ENCODE measurements around the gene DOCK4. TPM values are rescaled to one million over a fixed set of nuclear protein-coding genes. Genes with fewer than 3 reads are reported as not detected.

DOCK4 gene
- total RNA-seq, 1 experiment from 2014 or later, result 4.9 TPM

- Histone ChIP-seq H2AFZ (ENCODE audit: low read length) (no peak overlapping the region), H4K8ac (replicated peaks; ENCODE audit: insufficient read length, low read depth, low read length) (no peak overlapping the region), H3K23me2 (ENCODE audit: insufficient read length, low read depth, low read length, poor library complexity, severe bottlenecking) (no peaks in the 10 kb centered on the region), H3K23ac (ENCODE audit: insufficient read length, low read depth, low read length) (no peak overlapping the region), H2BK15ac (ENCODE audit: low read depth, low read length) (no peak overlapping the region), H2BK5ac (ENCODE audit: insufficient read length, low read length) (no peak overlapping the region), H3K14ac (ENCODE audit: insufficient read depth, low read length) (no peak overlapping the region), H3K4me2 (ENCODE audit: insufficient read depth, insufficient read length, low read length) (no peak overlapping the region), H4K5ac (ENCODE audit: insufficient read length, low read depth, low read length) (no peak overlapping the region), H2BK120ac (ENCODE audit: low read depth, low read length, poor library complexity, severe bottlenecking) (no peak overlapping the region), H4K91ac (ENCODE audit: insufficient read length, low read depth, low read length) (no peak overlapping the region), H2AK5ac (ENCODE audit: insufficient read length, low read length) (no peak overlapping the region), H4K20me1 (ENCODE audit: control insufficient read depth, insufficient read depth, insufficient read length) (no peaks in the 10 kb centered on the region), H3K9ac (ENCODE audit: extremely low read depth, insufficient read length, low read length) (no peak overlapping the region), H3K9me3 (ENCODE audit: control insufficient read depth, low read depth, low read length) (no peaks in the 10 kb centered on the region), H3K4ac (ENCODE audit: low read depth, low read length) (no peak overlapping the region), H3K79me2 (ENCODE audit: insufficient read depth, low read length) (no peaks in the 10 kb centered on the region), H3K27me3 (ENCODE audit: insufficient read depth, low read length) (no peaks in the 10 kb centered on the region), H2BK12ac (ENCODE audit: insufficient read length, low read depth, low read length) (no peak overlapping the region), H3K4me1 (ENCODE audit: insufficient read depth, low read length) (no peaks in the 10 kb centered on the region), H3K79me1 (ENCODE audit: insufficient read depth, low read depth, low read length, poor library complexity, severe bottlenecking) (no peaks in the 10 kb centered on the region), H3T11ph (ENCODE audit: low read length) (no peak overlapping the region), H3K18ac (ENCODE audit: insufficient read length, low read depth, low read length) (no peak overlapping the region), H3K27ac (ENCODE audit: insufficient read length, low read depth, low read length) (no peak overlapping the region), H3K56ac (ENCODE audit: insufficient read length, low read depth, low read length) (no peak overlapping the region), H2BK20ac (ENCODE audit: low read depth, low read length, poor library complexity, severe bottlenecking) (no peak overlapping the region)
- no peak for TF ChIP-seq CTCF (conservative IDR thresholded peaks at IDR 0.05)
- DNase-seq, result no peak
- peaks cover 0 to 20% (median 3%) of the 10 kb centered on the region in 3 experiments; a peak in 3 of 7 replicates for H3K36me3 Mint-ChIP-seq (ENCODE audit: insufficient read depth in 1 of 3, low read depth in 3 of 3)
- WGBS (ENCODE audit: extremely low coverage, insufficient read length, low lambda C conversion rate), result no CpG with 5 or more reads among the region's 5 CpGs
- H3K27me3 Mint-ChIP-seq (ENCODE audit: low read depth), result peaks cover 4% of the 10 kb centered on the region; the same call in 1 of the 2 replicates
- H3K4me1 Mint-ChIP-seq, result peaks cover 13 to 17% of the 10 kb centered on the region in 2 experiments
- H3K9me3 Mint-ChIP-seq, result no peaks in the 10 kb centered on the region
- H3K27ac Mint-ChIP-seq, result no peak overlapping the region
- no peak overlapping the region for H3K4me3 Mint-ChIP-seq
Measured at GRCh38 chr7:111758332-111758731, 447.9 kb downstream of the DOCK4 start.
